Upper lobe of left lung (tissue), 6 donors: Measurements from ENCODE around the gene RFTN1. TPM values are rescaled to one million over a fixed set of nuclear protein-coding genes. Genes with fewer than 3 reads are reported as not detected.

Experiments used
- ATAC-seq, 2 donors: fragments of 200-7000 bp; cut with Tn5 transposase; one replicate each; pipeline ENCODE4 v1.9.1; 2022; ENCODE audit warnings: mild to moderate bottlenecking in 2 of 2, moderate library complexity in 2 of 2; ENCODE audit not compliant: low FRiP score in 2 of 2
- DNase-seq, 2 donors: peaks; one replicate each; pipeline ENCODE4 v3.0.0-alpha.2; 2019 to 2020
- H3K27ac ChIP-seq, 4 donors: fragments of 200-600 bp; sonication (generic); one replicate each; pipeline ENCODE4 v1.5.1; 2016 to 2019
- H3K27me3 ChIP-seq, 4 donors: fragments of 200-600 bp; sonication (generic); one replicate each; pipeline ENCODE4 v1.5.1; 2017 to 2019
- H3K36me3 ChIP-seq, 4 donors: fragments of 200-600 bp; sonication (generic); one replicate each; pipeline ENCODE4 v1.5.1; 2016 to 2019
- H3K4me1 ChIP-seq, 4 donors: fragments of 200-600 bp; sonication (generic); one replicate each; pipeline ENCODE4 v1.5.1; 2018 to 2019
- H3K4me3 ChIP-seq, 4 donors: fragments of 200-600 bp; sonication (generic); one replicate each; pipeline ENCODE4 v1.5.1; 2017 to 2019; ENCODE audit warnings: mild to moderate bottlenecking in 2 of 4, moderate library complexity in 1 of 4
- H3K9me3 ChIP-seq, 4 donors: fragments of 200-600 bp; sonication (generic); one replicate each; pipeline ENCODE4 v1.5.1; 2018 to 2019
- CTCF ChIP-seq, 6 experiments: fragments of 450-650 bp in 4 of 6; fragments of 200-600 bp in 2 of 6; sonication (generic) in 2 of 6; IDR thresholded peaks; one replicate each; pipeline ENCODE4 v1.5.1; 2016 to 2019; ENCODE audit warnings: antibody characterized with exemption in 6 of 6
- EP300 ChIP-seq, 4 donors: sonication (generic); formaldehyde crosslinking; IDR thresholded peaks; one replicate each; pipeline ENCODE4 v1.5.1; 2017; ENCODE audit warnings: antibody characterized with exemption in 4 of 4, control low read depth in 2 of 4
- POLR2A ChIP-seq, 4 donors: fragments of 450-650 bp; IDR thresholded peaks; one replicate each; pipeline ENCODE4 v1.5.1; 2016 to 2017; ENCODE audit warnings: antibody characterized with exemption in 4 of 4, mild to moderate bottlenecking in 2 of 4
- POLR2AphosphoS5 ChIP-seq, 2 donors: sonication (generic); formaldehyde crosslinking; IDR thresholded peaks; one replicate each; pipeline ENCODE4 v1.5.1; 2017; ENCODE audit warnings: antibody characterized with exemption in 2 of 2
- WGBS, 2 donors: methylation state at CpG; one replicate each; pipeline ENCODE4 v1.1.5; 2017 to 2018; 5-methylcytosine and 5-hydroxymethylcytosine counted together
- total RNA-seq, 6 donors: library from RNA; depleted of rRNA in 4 of 6; stranded (reverse); fragments of >200 nt in 4 of 6; gene quantifications; one replicate each; pipeline versions ENCODE4 v1.1.0 to v1.2.1, GENCODE V29; 2016 to 2021
- donor health status: DM: no; HTN: no; CAD: no; lungs with moderate emphysema.
- donor health status: DM: no; HTN: yes; CAD: no; lungs with severe emphysema.

RFTN1 gene
- total RNA-seq, 6 donors from 2014 or later: 62.1 to 121 (median 76.1) TPM

- WGBS, 2 donors: 93 to 94% methylated on average over 14 to 15 of the region's 15 CpGs
Observed at GRCh38 chr3:16326724-16327349, 186.7 kb downstream of the RFTN1 start.

GRCh38 chr3:16325850-16326249 lies 187.6 kb downstream of the RFTN1 start:
- H3K27me3 ChIP-seq: no peaks in the 10 kb centered on the region
- WGBS, 2 donors: 100% methylated on average over 2 to 4 of the region's 4 CpGs
- no peak overlapping the region for H3K27ac ChIP-seq
- no peak for TF ChIP-seq CTCF (IDR thresholded peaks at IDR 0.05)
- TF ChIP-seq POLR2AphosphoS5 (IDR thresholded peaks at IDR 0.05): no peak
- no peak for TF ChIP-seq POLR2A (IDR thresholded peaks at IDR 0.05)
- no peak for TF ChIP-seq EP300 (IDR thresholded peaks at IDR 0.05)
- ATAC-seq (no peak), DNase-seq (no peak)
- H3K36me3 ChIP-seq: peaks cover 0 to 52% (median 34%) of the 10 kb centered on the region in 4 donors
- peaks cover 0 to 8% (median 0%) of the 10 kb centered on the region in 4 donors for H3K4me1 ChIP-seq
- no peak overlapping the region for H3K4me3 ChIP-seq
- no peaks in the 10 kb centered on the region for H3K9me3 ChIP-seq

More at GRCh38 chr3:16326724-16327349, 186.7 kb downstream of the RFTN1 start:
- no peak overlapping the region for H3K4me3 ChIP-seq
- H3K36me3 ChIP-seq: peaks cover 0 to 42% (median 31%) of the 10 kb centered on the region in 4 donors
- TF ChIP-seq CTCF (IDR thresholded peaks at IDR 0.05) (no peak), POLR2AphosphoS5 (IDR thresholded peaks at IDR 0.05) (no peak), EP300 (IDR thresholded peaks at IDR 0.05) (no peak), POLR2A (IDR thresholded peaks at IDR 0.05) (no peak)
- no peaks in the 10 kb centered on the region for H3K27me3 ChIP-seq
- H3K9me3 ChIP-seq: peaks cover 0 to 4% (median 1%) of the 10 kb centered on the region in 4 donors
- H3K27ac ChIP-seq: no peak overlapping the region
- H3K4me1 ChIP-seq: peaks cover 0 to 8% (median 0%) of the 10 kb centered on the region in 4 donors
- ATAC-seq: no peak
- no peak for DNase-seq

GRCh38 chr3:16323737-16324136 lies 189.8 kb downstream of the RFTN1 start:
- 94 to 98% methylated on average over 3 to 4 of the region's 4 CpGs for WGBS, 2 donors
- peaks cover 0 to 6% (median 6%) of the 10 kb centered on the region in 4 donors for H3K4me1 ChIP-seq
- H3K36me3 ChIP-seq: peaks cover 0 to 73% (median 39%) of the 10 kb centered on the region in 4 donors
- no peaks in the 10 kb centered on the region for H3K27me3 ChIP-seq
- no peaks in the 10 kb centered on the region for H3K9me3 ChIP-seq
- no peak for DNase-seq
- no peak for ATAC-seq
- H3K27ac ChIP-seq: no peak overlapping the region
- no peak for TF ChIP-seq CTCF (IDR thresholded peaks at IDR 0.05)
- TF ChIP-seq EP300 (IDR thresholded peaks at IDR 0.05): no peak
- TF ChIP-seq POLR2A (IDR thresholded peaks at IDR 0.05): no peak
- no peak for TF ChIP-seq POLR2AphosphoS5 (IDR thresholded peaks at IDR 0.05)
- no peak overlapping the region for H3K4me3 ChIP-seq

- Histone ChIP-seq H3K36me3 (peaks cover 0 to 77% (median 40%) of the 10 kb centered on the region in 4 donors), H3K4me1 (peaks cover 0 to 11% (median 8%) of the 10 kb centered on the region in 4 donors), H3K9me3 (no peaks in the 10 kb centered on the region), H3K4me3 (no peak overlapping the region), H3K27me3 (no peaks in the 10 kb centered on the region), H3K27ac (no peak overlapping the region)
- no peak for ATAC-seq
- 85 to 94% methylated on average over 3 to 5 of the region's 5 CpGs for WGBS, 2 donors
- TF ChIP-seq POLR2AphosphoS5 (IDR thresholded peaks at IDR 0.05) (no peak), POLR2A (IDR thresholded peaks at IDR 0.05) (no peak), EP300 (IDR thresholded peaks at IDR 0.05) (no peak), CTCF (IDR thresholded peaks at IDR 0.05) (no peak)
- no peak for DNase-seq
Observed at GRCh38 chr3:16322189-16322588, 191.3 kb downstream of the RFTN1 start.

- WGBS, 2 donors: 89 to 92% methylated on average over 3 of the region's 3 CpGs
- TF ChIP-seq POLR2AphosphoS5 (IDR thresholded peaks at IDR 0.05) (no peak), POLR2A (IDR thresholded peaks at IDR 0.05) (no peak), EP300 (IDR thresholded peaks at IDR 0.05) (no peak), CTCF (IDR thresholded peaks at IDR 0.05) (no peak)
- H3K4me3 ChIP-seq: no peak overlapping the region
- DNase-seq (no peak), ATAC-seq (no peak)
- H3K27ac ChIP-seq: no peak overlapping the region
- no peaks in the 10 kb centered on the region for H3K9me3 ChIP-seq
- peaks cover 0 to 11% (median 8%) of the 10 kb centered on the region in 4 donors for H3K4me1 ChIP-seq
- no peaks in the 10 kb centered on the region for H3K27me3 ChIP-seq
- H3K36me3 ChIP-seq: peaks cover 0 to 79% (median 36%) of the 10 kb centered on the region in 4 donors
Observed at GRCh38 chr3:16320711-16321110, 192.8 kb downstream of the RFTN1 start.
